Psoas muscle (tissue), 8 donors: ENCODE results near the gene KATNAL1. TPM values are rescaled to one million over a fixed set of nuclear protein-coding genes. Genes with fewer than 3 reads are reported as not detected.

Source experiments
- ATAC-seq, 4 donors: fragments of 200-7000 bp; cut with Tn5 transposase; one replicate each; pipeline ENCODE4 v1.9.1; 2020; ENCODE audit warnings: moderate library complexity in 3 of 4, mild to moderate bottlenecking in 2 of 4
- DNase-seq, 2 donors: peaks; one replicate each; pipeline ENCODE4 v3.0.0-alpha.2; 2020
- H3K27ac ChIP-seq: fragments of 200-600 bp; one replicate; pipeline ENCODE4 v1.8.0; 2022
- H3K27me3 ChIP-seq, 3 donors: fragments of 200-600 bp in 1 of 3; one replicate each; pipeline versions ENCODE4 v1.6.1 to v1.8.0; 2013 to 2022; ENCODE audit warnings: low read length in 2 of 3, mild to moderate bottlenecking in 2 of 3, moderate library complexity in 1 of 3; ENCODE audit not compliant: insufficient read depth in 3 of 3
- H3K36me3 ChIP-seq, 2 donors: fragments of 200-600 bp in 1 of 2; one replicate each; pipeline versions ENCODE4 v1.6.1 to v1.8.0; 2013 to 2022; ENCODE audit warnings: low read depth in 1 of 2, mild to moderate bottlenecking in 1 of 2, moderate library complexity in 1 of 2; ENCODE audit not compliant: insufficient read depth in 1 of 2
- H3K4me1 ChIP-seq: fragments of 200-600 bp; one replicate; pipeline ENCODE4 v1.8.0; 2022
- H3K4me3 ChIP-seq: fragments of 200-600 bp; one replicate; pipeline ENCODE4 v1.8.0; 2022; ENCODE audit warnings: mild to moderate bottlenecking
- H3K9me3 ChIP-seq: fragments of 200-600 bp; one replicate; pipeline ENCODE4 v1.8.0; 2022
- WGBS, 3 donors: extraction: QIAGEN DNeasy Blood & Tissue Kit; methylation state at CpG; one replicate each; pipeline versions ENCODE4 v1.1.6 to v1.1.7; 2013; 5-methylcytosine and 5-hydroxymethylcytosine counted together
- intact Hi-C, 2 donors: fragments of 100-400 bp; cut with DNase I; formaldehyde crosslinking; loops; one replicate each; pipeline versions ENCODE4 v1.11.0 to v1.14.2; 2022
- polyA plus RNA-seq, 3 donors: library from polyadenylated mRNA; stranded (reverse); fragments of 200-250 nt; gene quantifications; one replicate each; pipeline ENCODE4 v1.2.3, GENCODE V29; 2013
- total RNA-seq, 4 donors: library from RNA; stranded (reverse); fragmentation: NEBNext Ultra II Directional in 2 of 4; extraction: Animal tissue kit (Norgen Biotek cat#: 25700) in 2 of 4; gene quantifications; one replicate each; pipeline versions ENCODE4 v1.2.1 to v1.2.4, GENCODE V29; 2021 to 2023
- TF ChIP-seq, protein P1 (sequence below): fragments of 200-600 bp; IDR thresholded peaks from one replicate; pipeline ENCODE4 v1.8.0; 2022; ENCODE audit warnings: antibody characterized with exemption
- donor health status: healthy with polysubstance abuse.
- donor health status: DM: no; HTN: no; CAD: no; lungs with moderate emphysema.
- donor health status: Bipolar disorder and iron deficiency.
- donor health status: healthy.
- donor health status: DM: yes; HTN: yes; CAD: no.
- donor health status: DM: no; HTN: no; CAD: no.
- donor health status: DM: no; HTN: no; CAD: no.
- donor health status: DM: yes; HTN: yes; CAD: no.

Gene KATNAL1
- total and polyA plus RNA-seq, 7 donors: 2.2 to 16.1 (median 9.8) TPM

DNA sequence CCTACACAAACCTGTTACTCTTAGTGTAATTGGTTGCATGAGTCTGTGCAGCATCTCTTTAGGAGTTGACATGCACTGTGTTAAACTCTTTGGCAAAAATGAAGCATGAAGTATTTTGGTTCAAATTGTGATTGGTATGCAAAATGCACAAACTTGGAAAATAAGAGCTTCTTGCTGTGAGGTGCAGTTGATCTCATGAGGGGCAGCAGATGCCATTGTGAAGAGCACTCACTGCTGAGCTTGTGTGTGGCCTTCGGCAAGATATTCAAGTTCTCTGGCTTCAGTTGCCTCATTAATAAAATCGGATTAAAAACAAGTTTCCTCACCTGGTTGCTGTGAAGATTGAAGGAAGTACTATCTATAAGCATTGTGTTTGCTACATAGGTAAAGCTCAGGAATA, 142.3 kb downstream of the KATNAL1 start:
- H3K27ac ChIP-seq: no peak overlapping the region
- no peak overlapping the region for H3K4me3 ChIP-seq
- H3K9me3 ChIP-seq: no peaks in the 10 kb centered on the region
- TF ChIP-seq, protein P1, sequence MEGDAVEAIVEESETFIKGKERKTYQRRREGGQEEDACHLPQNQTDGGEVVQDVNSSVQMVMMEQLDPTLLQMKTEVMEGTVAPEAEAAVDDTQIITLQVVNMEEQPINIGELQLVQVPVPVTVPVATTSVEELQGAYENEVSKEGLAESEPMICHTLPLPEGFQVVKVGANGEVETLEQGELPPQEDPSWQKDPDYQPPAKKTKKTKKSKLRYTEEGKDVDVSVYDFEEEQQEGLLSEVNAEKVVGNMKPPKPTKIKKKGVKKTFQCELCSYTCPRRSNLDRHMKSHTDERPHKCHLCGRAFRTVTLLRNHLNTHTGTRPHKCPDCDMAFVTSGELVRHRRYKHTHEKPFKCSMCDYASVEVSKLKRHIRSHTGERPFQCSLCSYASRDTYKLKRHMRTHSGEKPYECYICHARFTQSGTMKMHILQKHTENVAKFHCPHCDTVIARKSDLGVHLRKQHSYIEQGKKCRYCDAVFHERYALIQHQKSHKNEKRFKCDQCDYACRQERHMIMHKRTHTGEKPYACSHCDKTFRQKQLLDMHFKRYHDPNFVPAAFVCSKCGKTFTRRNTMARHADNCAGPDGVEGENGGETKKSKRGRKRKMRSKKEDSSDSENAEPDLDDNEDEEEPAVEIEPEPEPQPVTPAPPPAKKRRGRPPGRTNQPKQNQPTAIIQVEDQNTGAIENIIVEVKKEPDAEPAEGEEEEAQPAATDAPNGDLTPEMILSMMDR: no peak
- no peaks in the 10 kb centered on the region for H3K4me1 ChIP-seq
- 72 to 87% (median 76%) methylated on average over 2 of the region's 2 CpGs for WGBS, 3 donors
- H3K36me3 ChIP-seq: no peaks in the 10 kb centered on the region
- intact Hi-C loops: no loop called here
- ATAC-seq: no peak
- no peak for DNase-seq
- no peaks in the 10 kb centered on the region for H3K27me3 ChIP-seq

- no peak for ATAC-seq
- no peak overlapping the region for H3K4me3 ChIP-seq
- DNase-seq: no peak
- intact Hi-C loops: no loop called here
- H3K4me1 ChIP-seq: no peaks in the 10 kb centered on the region
- no peaks in the 10 kb centered on the region for H3K27me3 ChIP-seq
- TF ChIP-seq, protein P1: no peak
- H3K27ac ChIP-seq: no peak overlapping the region
- WGBS, 3 donors: 47 to 58% (median 55%) methylated on average over 9 of the region's 9 CpGs
- no peaks in the 10 kb centered on the region for H3K36me3 ChIP-seq
- H3K9me3 ChIP-seq: no peaks in the 10 kb centered on the region
Observed at GRCh38 chr13:30164146-30164545, 143.2 kb downstream of the KATNAL1 start.

GRCh38 chr13:30163441-30163840, 143.9 kb downstream of the KATNAL1 start:
- TF ChIP-seq, protein P1: no peak
- intact Hi-C loops: no loop called here
- Histone ChIP-seq H3K27ac (no peak overlapping the region), H3K36me3 (no peaks in the 10 kb centered on the region), H3K9me3 (no peaks in the 10 kb centered on the region), H3K4me1 (no peaks in the 10 kb centered on the region), H3K27me3 (no peaks in the 10 kb centered on the region), H3K4me3 (no peak overlapping the region)
- DNase-seq (no peak), ATAC-seq (no peak)
- WGBS, 3 donors: 88 to 98% (median 96%) methylated on average over 2 of the region's 2 CpGs

GRCh38 chr13:30159446-30159839, 147.9 kb downstream of the KATNAL1 start:
- Histone ChIP-seq H3K36me3 (no peaks in the 10 kb centered on the region), H3K27me3 (peaks cover 0 to 1% (median 0%) of the 10 kb centered on the region in 3 donors), H3K27ac (no peak overlapping the region), H3K4me1 (no peaks in the 10 kb centered on the region), H3K9me3 (no peaks in the 10 kb centered on the region), H3K4me3 (no peak overlapping the region)
- intact Hi-C loops: no loop called here
- ATAC-seq (no peak), DNase-seq (no peak)
- TF ChIP-seq, protein P1: no peak
- WGBS, 3 donors: 30 to 34% (median 32%) methylated on average over 4 of the region's 4 CpGs

- Histone ChIP-seq H3K9me3 (no peaks in the 10 kb centered on the region), H3K4me3 (no peak overlapping the region), H3K4me1 (no peaks in the 10 kb centered on the region), H3K27me3 (peaks cover 0 to 1% (median 0%) of the 10 kb centered on the region in 3 donors), H3K36me3 (no peaks in the 10 kb centered on the region), H3K27ac (no peak overlapping the region)
- ATAC-seq (peak in 1 of 4 donors; percentile 58), DNase-seq (peak in 1 of 2 donors; percentile 34)
- TF ChIP-seq, protein P1: no peak
- intact Hi-C loops: no loop called here
- 69 to 76% (median 73%) methylated on average over 8 of the region's 8 CpGs for WGBS, 3 donors
Observed at GRCh38 chr13:30158774-30159445, 148.4 kb downstream of the KATNAL1 start.
